Trophoblast cell (in vitro differentiated cells and primary cell): ENCODE data around the gene SUSD5.

Experiments
- DNase-seq, 2 donors: peaks; one replicate each; pipeline ENCODE4 v3.0.0-alpha.2; 2016
- H2AFZ ChIP-seq: 2 replicates; pipeline ENCODE4 v1.6.1; 2013; ENCODE audit warnings: low read length, moderate library complexity, mild to moderate bottlenecking; ENCODE audit not compliant: insufficient read depth, poor library complexity
- H2AK5ac ChIP-seq: 2 replicates; pipeline ENCODE4 v1.6.1; 2013; ENCODE audit warnings: mild to moderate bottlenecking, low read length
- H2BK120ac ChIP-seq: 2 replicates; pipeline ENCODE4 v1.6.1; 2013; ENCODE audit warnings: low read length, mild to moderate bottlenecking, moderate library complexity; ENCODE audit not compliant: insufficient read depth, poor library complexity
- H2BK12ac ChIP-seq: 2 replicates; pipeline ENCODE4 v1.6.1; 2013; ENCODE audit warnings: mild to moderate bottlenecking, low read length, moderate library complexity
- H2BK5ac ChIP-seq: 2 replicates; pipeline ENCODE4 v1.6.1; 2013; ENCODE audit warnings: low read length, low read depth, moderate library complexity, mild to moderate bottlenecking; ENCODE audit not compliant: poor library complexity
- H3K14ac ChIP-seq: 2 replicates; pipeline ENCODE4 v1.6.1; 2013; ENCODE audit warnings: mild to moderate bottlenecking, low read length
- H3K18ac ChIP-seq: 2 replicates; pipeline ENCODE4 v1.6.1; 2013; ENCODE audit warnings: mild to moderate bottlenecking, low read length
- H3K23ac ChIP-seq: 2 replicates; pipeline ENCODE4 v1.6.1; 2013; ENCODE audit warnings: low read length
- H3K27ac ChIP-seq: 2 replicates; pipeline ENCODE4 v1.5.1; 2013; ENCODE audit warnings: low read depth, mild to moderate bottlenecking, inconsistent platforms, low read length, moderate library complexity
- H3K27me3 ChIP-seq: 2 replicates; pipeline ENCODE4 v1.6.1; 2013; ENCODE audit warnings: inconsistent platforms, mild to moderate bottlenecking, low read length, moderate library complexity; ENCODE audit not compliant: insufficient read depth
- H3K36me3 ChIP-seq, 2 experiments: 1 replicate in 1 of 2; 2 replicates in 1 of 2; pipeline ENCODE4 v1.6.1; 2013; ENCODE audit warnings: low read length in 2 of 2, mild to moderate bottlenecking in 2 of 2, moderate library complexity in 1 of 2; ENCODE audit not compliant: insufficient read depth in 2 of 2, control insufficient read depth in 1 of 2
- H3K4ac ChIP-seq: 2 replicates; pipeline ENCODE4 v1.6.1; 2013; ENCODE audit warnings: low read depth, mild to moderate bottlenecking, low read length, moderate library complexity
- H3K4me1 ChIP-seq, 2 experiments: 1 replicate in 1 of 2; 2 replicates in 1 of 2; pipeline ENCODE4 v1.6.1; 2013; ENCODE audit warnings: low read length in 2 of 2, mild to moderate bottlenecking in 2 of 2, moderate library complexity in 1 of 2; ENCODE audit not compliant: insufficient read depth in 2 of 2, control insufficient read depth in 1 of 2
- H3K4me2 ChIP-seq: 2 replicates; pipeline ENCODE4 v1.6.1; 2013; ENCODE audit warnings: inconsistent platforms, mild to moderate bottlenecking, low read length, moderate library complexity
- H3K4me3 ChIP-seq: 2 replicates; pipeline ENCODE4 v1.5.1; 2013; ENCODE audit warnings: mild to moderate bottlenecking, low read depth, low read length, inconsistent platforms
- H3K79me1 ChIP-seq: one replicate; pipeline ENCODE4 v1.6.1; 2013; ENCODE audit warnings: low read length
- H3K79me2 ChIP-seq: 2 replicates; pipeline ENCODE4 v1.6.1; 2013; ENCODE audit warnings: low read length, mild to moderate bottlenecking; ENCODE audit not compliant: control insufficient read depth, insufficient read depth, poor library complexity
- H3K9ac ChIP-seq: 2 replicates; pipeline ENCODE4 v1.6.1; 2013; ENCODE audit warnings: mild to moderate bottlenecking, low read length
- H3K9me3 ChIP-seq: 2 replicates; pipeline ENCODE4 v1.6.1; 2013; ENCODE audit warnings: low read depth, mild to moderate bottlenecking, control low read depth, inconsistent platforms, low read length; ENCODE audit not compliant: insufficient read depth
- H4K12ac ChIP-seq: 2 replicates; pipeline ENCODE4 v1.6.1; 2013; ENCODE audit warnings: low read depth, mild to moderate bottlenecking, low read length, moderate library complexity
- H4K8ac ChIP-seq: 2 replicates; pipeline ENCODE4 v1.6.1; 2013; ENCODE audit warnings: low read depth, mild to moderate bottlenecking, low read length, moderate library complexity
- H4K91ac ChIP-seq: one replicate; pipeline ENCODE4 v1.6.1; 2013; ENCODE audit warnings: low read depth, mild to moderate bottlenecking, low read length, moderate library complexity
- WGBS: extraction: QIAGEN DNeasy Blood & Tissue Kit; methylation state at CpG from one replicate; pipeline ENCODE4 v1.1.7; 2013; ENCODE audit warnings: missing lambda C conversion rate; ENCODE audit not compliant: insufficient read length, insufficient coverage; ENCODE audit errors: extremely low coverage; 5-methylcytosine and 5-hydroxymethylcytosine counted together

SUSD5 gene

DNA sequence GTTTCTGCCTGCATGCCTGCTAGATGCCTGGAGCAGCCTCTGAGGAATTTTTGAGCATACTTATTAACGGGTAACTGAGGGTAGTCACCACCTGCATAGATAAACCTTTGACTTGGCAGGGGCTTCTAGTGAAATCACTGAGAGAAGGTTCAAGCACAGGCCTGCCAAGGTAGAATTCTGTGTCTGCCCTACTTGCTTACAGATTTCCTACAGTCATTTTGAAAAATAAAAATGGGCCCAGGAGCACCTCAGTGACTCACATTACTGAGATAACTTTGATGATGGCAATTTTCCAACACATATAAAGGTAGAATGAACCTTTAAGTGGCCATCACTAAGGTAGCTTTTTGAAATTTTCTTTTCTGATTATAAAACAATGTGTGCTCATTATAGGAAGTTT is 94.0 kb downstream of the SUSD5 start:
- Histone ChIP-seq H3K4ac (no peak overlapping the region), H4K91ac (no peak overlapping the region), H3K9me3 (no peaks in the 10 kb centered on the region), H4K8ac (no peak overlapping the region), H2BK5ac (no peak overlapping the region), H2BK12ac (no peak overlapping the region), H3K27ac (no peak overlapping the region), H2AFZ (no peak overlapping the region), H3K4me3 (no peak overlapping the region), H3K4me1 (peaks cover 1 to 4% of the 10 kb centered on the region in 2 experiments), H2BK120ac (no peak overlapping the region), H3K27me3 (no peaks in the 10 kb centered on the region), H3K4me2 (no peak overlapping the region), H2AK5ac (no peak overlapping the region), H3K79me1 (no peaks in the 10 kb centered on the region), H3K23ac (no peak overlapping the region), H3K9ac (no peak overlapping the region), H3K36me3 (peaks cover 10 to 11% of the 10 kb centered on the region in 2 experiments), H3K14ac (no peak overlapping the region), H3K18ac (no peak overlapping the region), H3K79me2 (no peaks in the 10 kb centered on the region), H4K12ac (no peak overlapping the region)
- WGBS = no CpG with 5 or more reads among the region's 1 CpG
- DNase-seq = peak; percentile 21 to 73

DNA sequence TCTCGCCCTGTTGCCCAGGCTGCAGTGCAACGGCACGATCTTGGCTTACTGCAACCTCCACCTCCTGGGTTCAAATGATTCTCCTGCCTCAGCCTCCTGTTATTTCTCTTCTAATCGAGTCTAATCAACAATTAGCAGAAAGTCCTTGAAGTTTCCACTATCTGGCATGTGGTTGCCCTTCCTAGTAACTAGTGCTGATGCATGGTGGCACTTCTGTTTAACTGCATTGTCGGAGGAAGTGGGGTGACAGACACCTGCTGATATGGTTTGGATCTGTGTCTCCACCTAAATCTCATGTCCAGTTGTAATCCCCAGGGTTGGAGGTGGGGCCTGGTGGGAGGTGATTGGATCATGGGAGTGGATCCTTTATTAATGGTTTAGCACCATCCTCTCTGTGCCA is 95.6 kb downstream of the SUSD5 start:
- no CpG with 5 or more reads among the region's 5 CpGs for WGBS
- Histone ChIP-seq H3K4ac (no peak overlapping the region), H3K36me3 (peaks cover 10 to 14% of the 10 kb centered on the region in 2 experiments)

DNA sequence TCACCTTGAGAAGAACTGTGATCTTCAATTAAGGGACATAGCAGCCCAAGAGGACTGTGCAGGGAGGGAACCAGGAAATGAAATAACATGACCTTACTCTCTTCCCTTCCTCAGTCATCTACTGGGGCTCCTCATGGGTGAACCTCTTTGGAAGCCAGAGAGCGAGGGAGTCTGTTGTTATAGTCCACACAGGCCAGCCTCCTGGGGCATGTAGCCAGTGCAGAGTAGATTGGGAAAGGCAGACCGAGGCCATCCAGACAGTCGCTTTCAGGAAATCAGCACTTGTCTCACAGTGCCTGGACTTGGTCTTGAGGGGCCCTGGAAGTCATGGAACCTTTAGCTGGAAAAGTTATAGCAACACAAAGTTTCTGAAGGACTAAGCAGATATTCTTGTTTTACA is 98.7 kb downstream of the SUSD5 start:
- H2AK5ac ChIP-seq = no peak overlapping the region
- peaks cover 4 to 8% of the 10 kb centered on the region in 2 experiments for H3K4me1 ChIP-seq
- peak overlapping the region; percentile 25 for H3K23ac ChIP-seq
- H3K79me1 ChIP-seq = no peaks in the 10 kb centered on the region
- no peak overlapping the region for H3K14ac ChIP-seq
- H3K9ac ChIP-seq = no peak overlapping the region
- H2BK120ac ChIP-seq = no peak overlapping the region
- H3K4me2 ChIP-seq = no peak overlapping the region
- H3K36me3 ChIP-seq = peaks cover 8 to 14% of the 10 kb centered on the region in 2 experiments
- no peak overlapping the region for H3K18ac ChIP-seq
- H4K8ac ChIP-seq = no peak overlapping the region
- H4K12ac ChIP-seq = no peak overlapping the region
- H3K27ac ChIP-seq = no peak overlapping the region
- H3K4me3 ChIP-seq = no peak overlapping the region
- H3K9me3 ChIP-seq = no peaks in the 10 kb centered on the region
- no peak overlapping the region for H2BK12ac ChIP-seq
- WGBS = no CpG with 5 or more reads among the region's 3 CpGs
- DNase-seq = no peak
- no peak overlapping the region for H3K4ac ChIP-seq
- H3K27me3 ChIP-seq = no peaks in the 10 kb centered on the region
- H2AFZ ChIP-seq = no peak overlapping the region
- H3K79me2 ChIP-seq = peaks cover 2% of the 10 kb centered on the region
- H2BK5ac ChIP-seq = no peak overlapping the region
- no peak overlapping the region for H4K91ac ChIP-seq

More for the DNA sequence above, 95.6 kb downstream of the SUSD5 start:
- no peak overlapping the region for H3K9ac ChIP-seq
- H3K18ac ChIP-seq = no peak overlapping the region
- H4K8ac ChIP-seq = no peak overlapping the region
- H3K4me3 ChIP-seq = no peak overlapping the region
- no peaks in the 10 kb centered on the region for H3K27me3 ChIP-seq
- H2BK12ac ChIP-seq = no peak overlapping the region
- H3K27ac ChIP-seq = no peak overlapping the region
- no peak overlapping the region for H3K4me2 ChIP-seq
- no peak overlapping the region for H4K91ac ChIP-seq
- H3K79me1 ChIP-seq = no peaks in the 10 kb centered on the region
- H2AFZ ChIP-seq = no peak overlapping the region
- no peak overlapping the region for H2AK5ac ChIP-seq
- no peak overlapping the region for H3K23ac ChIP-seq
- no peaks in the 10 kb centered on the region for H3K79me2 ChIP-seq
- peaks cover 1 to 4% of the 10 kb centered on the region in 2 experiments for H3K4me1 ChIP-seq
- no peak for DNase-seq
- H3K9me3 ChIP-seq = no peaks in the 10 kb centered on the region
- no peak overlapping the region for H3K14ac ChIP-seq
- H2BK120ac ChIP-seq = no peak overlapping the region
- no peak overlapping the region for H4K12ac ChIP-seq
- no peak overlapping the region for H2BK5ac ChIP-seq

DNA sequence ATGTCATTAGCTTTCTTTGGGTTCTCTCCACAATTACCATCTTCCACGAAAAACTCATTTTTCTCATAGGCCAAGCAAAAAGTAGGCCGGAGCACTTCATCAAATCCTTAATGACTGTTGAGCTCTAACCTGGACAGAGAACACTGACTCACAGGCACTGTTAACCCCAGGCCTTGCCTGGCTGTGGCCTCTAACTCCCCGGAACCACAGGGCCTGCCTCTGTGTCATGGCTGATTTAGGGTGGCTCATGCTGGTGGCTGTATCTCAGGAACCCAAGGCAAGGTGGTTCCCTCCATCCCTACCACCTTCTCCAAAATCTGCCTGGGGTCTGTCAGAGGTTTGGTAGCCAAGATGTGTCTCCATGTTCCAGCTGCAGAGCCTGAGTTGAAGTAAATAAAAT is 101.1 kb downstream of the SUSD5 start:
- Histone ChIP-seq H3K27me3 (no peaks in the 10 kb centered on the region), H3K9ac (no peak overlapping the region), H3K9me3 (no peaks in the 10 kb centered on the region), H3K27ac (no peak overlapping the region), H3K79me2 (peaks cover 7% of the 10 kb centered on the region), H2AK5ac (no peak overlapping the region), H2BK12ac (no peak overlapping the region), H4K12ac (no peak overlapping the region), H3K79me1 (peaks cover 5% of the 10 kb centered on the region), H3K23ac (no peak overlapping the region), H4K8ac (no peak overlapping the region), H2AFZ (no peak overlapping the region), H3K36me3 (peaks cover 0 to 11% of the 10 kb centered on the region in 2 experiments), H3K4ac (no peak overlapping the region), H3K4me2 (no peak overlapping the region), H2BK5ac (no peak overlapping the region), H3K4me3 (no peak overlapping the region), H2BK120ac (no peak overlapping the region), H3K4me1 (peaks cover 4 to 6% of the 10 kb centered on the region in 2 experiments), H4K91ac (no peak overlapping the region), H3K14ac (no peak overlapping the region), H3K18ac (no peak overlapping the region)
- DNase-seq = no peak
- WGBS = no CpG with 5 or more reads among the region's 3 CpGs
